B cell (primary cell): ENCODE measurements around the gene LAG3. TPM values are rescaled to one million over a fixed set of nuclear protein-coding genes. Genes with fewer than 3 reads are reported as not detected.

Experiments used
- ATAC-seq: fragments of 200-7000 bp; cut with Tn5 transposase; one replicate; pipeline ENCODE4 v1.10.0; 2021; ENCODE audit warnings: low read depth, mild to moderate bottlenecking, moderate number of reproducible peaks, moderate library complexity
- CTCF ChIA-PET: fragments of 350-600 bp; sonication (Branson Sonifier 250); formaldehyde crosslinking; loops from one replicate; lab custom pipeline; 2021; ENCODE audit warnings: antibody characterized with exemption, inconsistent platforms; lab: Charles Lee
- POLR2A ChIA-PET: fragments of 350-600 bp; sonication (Branson Sonifier 250); formaldehyde crosslinking; loops from one replicate; lab custom pipeline; 2021; ENCODE audit warnings: antibody characterized with exemption; lab: Charles Lee
- DNase-seq: peaks from one replicate; pipeline ENCODE4 v3.0.0; 2013
- H2AFZ ChIP-seq: 2 replicates; pipeline ENCODE4 v1.6.1; 2012; ENCODE audit warnings: mild to moderate bottlenecking, low read depth, low read length; ENCODE audit not compliant: insufficient read depth, poor library complexity, severe bottlenecking
- H3K27ac ChIP-seq, 2 donors: 1 replicate in 1 of 2; 2 replicates in 1 of 2; pipeline ENCODE4 v1.5.1; 2012 to 2013; ENCODE audit warnings: low read length in 2 of 2, mild to moderate bottlenecking in 2 of 2, moderate library complexity in 1 of 2
- H3K27me3 ChIP-seq, 4 experiments: fragments of 200-600 bp in 1 of 4; sonication (generic) in 1 of 4; replicated peaks in 1 of 4; 1 replicate in 2 of 4; 2 replicates in 2 of 4; pipeline versions ENCODE4 v1.6.1 to v1.7.0; 2013 to 2016; ENCODE audit warnings: low read length in 3 of 4, mild to moderate bottlenecking in 2 of 4, mixed read lengths in 1 of 4, moderate library complexity in 1 of 4; ENCODE audit not compliant: insufficient read depth in 4 of 4, control insufficient read depth in 3 of 4; ENCODE audit errors: control extremely low read depth in 1 of 4
- H3K36me3 ChIP-seq, 2 experiments: replicated peaks in 1 of 2; 1 replicate in 1 of 2; 2 replicates in 1 of 2; pipeline versions ENCODE4 v1.6.1 to v1.7.1; 2013; ENCODE audit warnings: low read length in 1 of 2; ENCODE audit not compliant: insufficient read depth in 2 of 2, control insufficient read depth in 1 of 2; ENCODE audit errors: control extremely low read depth in 1 of 2, extremely low read depth in 1 of 2
- H3K4me1 ChIP-seq, 2 donors: fragments of 200-600 bp in 1 of 2; sonication (generic) in 1 of 2; 1 replicate in 1 of 2; 2 replicates in 1 of 2; pipeline versions ENCODE4 v1.5.1 to v1.6.1; 2013 to 2017; ENCODE audit warnings: low read length in 2 of 2; ENCODE audit not compliant: control insufficient read depth in 2 of 2, insufficient read depth in 2 of 2
- H3K4me2 ChIP-seq: replicated peaks from 2 replicates; pipeline ENCODE3; 2012; ENCODE audit warnings: mild to moderate bottlenecking, low read depth, low read length; ENCODE audit not compliant: poor library complexity, severe bottlenecking
- H3K4me3 ChIP-seq, 5 experiments: fragments of 200-600 bp in 1 of 5; sonication (generic) in 1 of 5; 1 replicate in 3 of 5; 2 replicates in 2 of 5; pipeline versions ENCODE4 v1.5.1 to v1.7.0; 2011 to 2016; ENCODE audit warnings: low read length in 4 of 5, mild to moderate bottlenecking in 4 of 5, low read depth in 2 of 5, control low read depth in 1 of 5, moderate library complexity in 1 of 5; ENCODE audit not compliant: insufficient read depth in 1 of 5; ENCODE audit errors: control extremely low read depth in 1 of 5, extremely low read depth in 1 of 5
- H3K79me2 ChIP-seq: fragments of 200-600 bp; sonication (generic); one replicate; pipeline ENCODE4 v1.6.0; 2016; ENCODE audit warnings: low read length; ENCODE audit not compliant: control insufficient read depth, insufficient read depth
- H3K9ac ChIP-seq: fragments of 200-600 bp; sonication (generic); 2 replicates; pipeline ENCODE4 v1.6.1; 2017; ENCODE audit warnings: mild to moderate bottlenecking, low read length, moderate library complexity
- H3K9me3 ChIP-seq, 3 donors: one replicate each; pipeline versions ENCODE4 v1.6.1 to v1.7.1; 2013; ENCODE audit warnings: low read length in 2 of 3; ENCODE audit not compliant: control insufficient read depth in 2 of 3, insufficient read depth in 1 of 3; ENCODE audit errors: control extremely low read depth in 1 of 3
- H4K20me1 ChIP-seq: 2 replicates; pipeline ENCODE4 v1.6.0; 2012; ENCODE audit warnings: mild to moderate bottlenecking, low read length; ENCODE audit not compliant: insufficient read depth, control insufficient read depth, poor library complexity, severe bottlenecking
- H3K27ac Mint-ChIP-seq: one replicate; pipeline ENCODE4 v1.8.0; 2021; ENCODE audit warnings: mixed read lengths
- H3K27me3 Mint-ChIP-seq: one replicate; pipeline ENCODE4 v1.8.0; 2021; ENCODE audit warnings: mixed read lengths
- H3K4me1 Mint-ChIP-seq: one replicate; pipeline ENCODE4 v1.8.0; 2021; ENCODE audit warnings: mixed read lengths
- H3K4me3 Mint-ChIP-seq: one replicate; pipeline ENCODE4 v1.8.0; 2021; ENCODE audit warnings: mixed read lengths
- H3K9me3 Mint-ChIP-seq: one replicate; pipeline ENCODE4 v1.8.0; 2022; ENCODE audit warnings: mixed read lengths; ENCODE audit not compliant: insufficient read depth
- CTCF ChIP-seq: fragments of 200-600 bp; IDR thresholded peaks from one replicate; pipeline ENCODE4 v1.8.0; 2022; ENCODE audit warnings: antibody characterized with exemption, mild to moderate bottlenecking
- EZH2 ChIP-seq: IDR thresholded peaks from 2 replicates; pipeline ENCODE4 v1.6.1; 2012; ENCODE audit warnings: borderline replicate concordance, low read depth, mild to moderate bottlenecking, moderate library complexity, low read length; ENCODE audit not compliant: insufficient read depth, poor library complexity, severe bottlenecking
- WGBS: methylation state at CpG from one replicate; pipeline ENCODE4 v1.1.5; 2013; ENCODE audit warnings: missing lambda C conversion rate; ENCODE audit not compliant: insufficient coverage; 5-methylcytosine and 5-hydroxymethylcytosine counted together
- intact Hi-C: fragments of 100-400 bp; cut with micrococcal nuclease; formaldehyde crosslinking; loops from one replicate; pipeline ENCODE4 v1.10.0; 2022
- polyA plus RNA-seq: library from polyadenylated mRNA; depleted of rRNA; stranded (reverse); fragments of >200 nt; gene quantifications from 2 replicates; pipeline ENCODE4 v1.2.3, GENCODE V29; 2012
- total RNA-seq, 2 donors: library from RNA; stranded (reverse); fragments of 120-200 nt in 1 of 2; gene quantifications; 1 replicate in 1 of 2; 2 replicates in 1 of 2; pipeline versions ENCODE4 v1.2.3 to v1.2.4, GENCODE V29; 2013 to 2022

The LAG3 gene
- total and polyA plus RNA-seq, 2 donors (not counting 1 experiment from before 2014, with no cell fraction given), result not detected

- CTCF ChIA-PET, result interaction anchor here (1.2 to 1.5 kb wide), 5 partner anchors 8 to 223 kb away, joined by 3 to 5 read pairs (median 3); partner anchors contain the start of gene PTMS
- Histone ChIP-seq H4K20me1 (no peaks in the 10 kb centered on the region), H3K27me3 (no peaks in the 10 kb centered on the region), H3K9me3 (peaks cover 0 to 5% (median 4%) of the 10 kb centered on the region in 3 donors), H3K27ac (peak overlapping the region; percentile 61 to 63), H3K4me1 (peaks cover 15 to 18% of the 10 kb centered on the region in 2 donors), H3K36me3 (peaks cover 1 to 42% of the 10 kb centered on the region in 2 experiments), H3K9ac (peak overlapping the region; percentile 6), H3K79me2 (no peaks in the 10 kb centered on the region), H3K4me3 (no peak overlapping the region), H2AFZ (peak overlapping the region; percentile 16), H3K4me2 (peak overlapping the region; percentile 61)
- peak overlapping the region; percentile 52 for H3K4me3 Mint-ChIP-seq
- WGBS, result 17% methylated on average over 8 of the region's 13 CpGs
- peaks cover 22% of the 10 kb centered on the region for H3K4me1 Mint-ChIP-seq
- DNase-seq (peak; percentile 81), ATAC-seq (peak; percentile 96)
- peak overlapping the region; percentile 92 for H3K27ac Mint-ChIP-seq
- no peak for TF ChIP-seq CTCF
- no peak for TF ChIP-seq EZH2
- peaks cover 3% of the 10 kb centered on the region for H3K9me3 Mint-ChIP-seq
- no peaks in the 10 kb centered on the region for H3K27me3 Mint-ChIP-seq
- POLR2A ChIA-PET, result interaction anchor here (0.5 to 1.5 kb wide), 2 partner anchors 11 to 22 kb away, joined by 4 to 6 read pairs; partner anchors contain the start of gene COPS7A
- intact Hi-C loops, result no loop called here
These were observed 26.4 kb upstream of the LAG3 start for GRCh38 chr12:6745741-6746525.

GRCh38 chr12:6747216-6747615 lies 25.1 kb upstream of the LAG3 start:
- CTCF ChIA-PET, result no interaction called here
- Histone ChIP-seq H3K79me2 (peaks cover 3% of the 10 kb centered on the region), H4K20me1 (no peaks in the 10 kb centered on the region), H3K4me2 (no peak overlapping the region), H2AFZ (no peak overlapping the region), H3K27me3 (no peaks in the 10 kb centered on the region), H3K4me3 (no peak overlapping the region), H3K9me3 (peaks cover 0 to 5% (median 4%) of the 10 kb centered on the region in 3 donors), H3K9ac (no peak overlapping the region), H3K4me1 (peaks cover 21 to 22% of the 10 kb centered on the region in 2 donors), H3K36me3 (peaks cover 1 to 50% of the 10 kb centered on the region in 2 experiments), H3K27ac (no peak overlapping the region)
- no peak for TF ChIP-seq EZH2
- no peak for TF ChIP-seq CTCF
- peaks cover 3% of the 10 kb centered on the region for H3K9me3 Mint-ChIP-seq
- peaks cover 30% of the 10 kb centered on the region for H3K4me1 Mint-ChIP-seq
- H3K4me3 Mint-ChIP-seq, result no peak overlapping the region
- no peak for ATAC-seq
- POLR2A ChIA-PET, result no interaction called here
- no peak for DNase-seq
- no peaks in the 10 kb centered on the region for H3K27me3 Mint-ChIP-seq
- WGBS, result 97% methylated on average over 3 of the region's 4 CpGs
- intact Hi-C loops, result no loop called here
- peak overlapping the region; percentile 15 for H3K27ac Mint-ChIP-seq
